Cerebellar nuclear complex (tissue), 1 donor: ENCODE measurements around the gene PBX1.
"Not testable (repeated sequence)": the region's sequence is repeated elsewhere in the genome, so short reads cannot be mapped to it uniquely, and the experiment has no call there.

Source experiments
- DNase-seq, 2 experiments: peaks; one replicate each; lab custom pipeline; 2025; lab: John Stamatoyannopoulos, UW

Gene PBX1

GRCh38 chr1:164643018-164643417 is 84.0 kb downstream of the PBX1 start:
- no peak for DNase-seq

- DNase-seq, result no peak
These were observed 85.3 kb downstream of the PBX1 start for GRCh38 chr1:164644268-164644667.

GRCh38 chr1:164644774-164645644 is 86.0 kb downstream of the PBX1 start:
- DNase-seq, result no peak

- no peak for DNase-seq
These were observed 86.9 kb downstream of the PBX1 start for GRCh38 chr1:164645921-164646320.

- no peak for DNase-seq
These were observed 88.2 kb downstream of the PBX1 start for GRCh38 chr1:164647211-164647610.

GRCh38 chr1:164648636-164649035 is 89.7 kb downstream of the PBX1 start:
- no peak for DNase-seq

- DNase-seq, result no peak
These were observed 90.2 kb downstream of the PBX1 start for GRCh38 chr1:164649146-164649545.

- DNase-seq, result no peak
These were observed 91.5 kb downstream of the PBX1 start for GRCh38 chr1:164650531-164650930.

- DNase-seq, result no peak
These were observed 92.5 kb downstream of the PBX1 start for GRCh38 chr1:164651351-164651951.

- DNase-seq, result not testable (repeated sequence)
These were observed 94.0 kb downstream of the PBX1 start for GRCh38 chr1:164652969-164653368.

- DNase-seq, result no peak
These were observed 94.7 kb downstream of the PBX1 start for GRCh38 chr1:164653705-164654104.

- no peak for DNase-seq
These were observed 95.2 kb downstream of the PBX1 start for GRCh38 chr1:164654200-164654599.

GRCh38 chr1:164658864-164659263 is 99.9 kb downstream of the PBX1 start:
- no peak for DNase-seq

- DNase-seq, result no peak
These were observed 100.8 kb downstream of the PBX1 start for GRCh38 chr1:164659621-164660411.

- no peak for DNase-seq
These were observed 101.4 kb downstream of the PBX1 start for GRCh38 chr1:164660412-164660772.

- DNase-seq, result no peak
These were observed 101.8 kb downstream of the PBX1 start for GRCh38 chr1:164660775-164661174.

- no peak for DNase-seq
These were observed 103.5 kb downstream of the PBX1 start for GRCh38 chr1:164662462-164662861.

- DNase-seq, result no peak
These were observed 104.0 kb downstream of the PBX1 start for GRCh38 chr1:164662955-164663354.

GRCh38 chr1:164664127-164664526 is 105.1 kb downstream of the PBX1 start:
- no peak for DNase-seq

- DNase-seq, result no peak
These were observed 108.0 kb downstream of the PBX1 start for GRCh38 chr1:164667001-164667400.

- DNase-seq, result no peak
These were observed 108.6 kb downstream of the PBX1 start for GRCh38 chr1:164667600-164667999.

GRCh38 chr1:164668491-164669400 is 109.8 kb downstream of the PBX1 start:
- DNase-seq, result no peak
